DND-41 (cell line): ENCODE results near the gene MAEL.

Source experiments
- CTCF ChIP-seq: IDR thresholded peaks from 2 replicates; pipeline ENCODE4 v1.5.1; 2012; ENCODE audit warnings: borderline replicate concordance, low read length, moderate library complexity, mild to moderate bottlenecking; ENCODE audit not compliant: poor library complexity, severe bottlenecking; ENCODE audit errors: extremely low read depth
- EZH2 ChIP-seq: IDR thresholded peaks from 3 replicates; pipeline ENCODE4 v1.6.1; 2012; ENCODE audit warnings: borderline replicate concordance, low read depth, mild to moderate bottlenecking, moderate library complexity, low read length, inconsistent platforms; ENCODE audit not compliant: severe bottlenecking

GRCh38 chr1:166978821-166979220 is 10.3 kb upstream of the MAEL start:
- TF ChIP-seq CTCF (no peak), EZH2 (no peak)
